ENCODE data around the gene UNC93B1. TPM values are rescaled to one million over a fixed set of nuclear protein-coding genes. Genes with fewer than 3 reads are reported as not detected.

The UNC93B1 gene
- total RNA-seq, 1 donor from 2014 or later, result 74.7 TPM

- Histone ChIP-seq H3K9me3 (no peaks in the 10 kb centered on the region), H3K4me1 (peaks cover 3 to 14% of the 10 kb centered on the region in 2 donors), H3K4me3 (no peak overlapping the region), H3K27ac (peak overlapping the region in 1 of 2 donors; percentile 20), H3K36me3 (peaks cover 38 to 53% of the 10 kb centered on the region in 2 donors), H3K27me3 (no peaks in the 10 kb centered on the region)
- intact Hi-C loops (cut with DNase I), result no loop called here
- TF ChIP-seq, protein P1, sequence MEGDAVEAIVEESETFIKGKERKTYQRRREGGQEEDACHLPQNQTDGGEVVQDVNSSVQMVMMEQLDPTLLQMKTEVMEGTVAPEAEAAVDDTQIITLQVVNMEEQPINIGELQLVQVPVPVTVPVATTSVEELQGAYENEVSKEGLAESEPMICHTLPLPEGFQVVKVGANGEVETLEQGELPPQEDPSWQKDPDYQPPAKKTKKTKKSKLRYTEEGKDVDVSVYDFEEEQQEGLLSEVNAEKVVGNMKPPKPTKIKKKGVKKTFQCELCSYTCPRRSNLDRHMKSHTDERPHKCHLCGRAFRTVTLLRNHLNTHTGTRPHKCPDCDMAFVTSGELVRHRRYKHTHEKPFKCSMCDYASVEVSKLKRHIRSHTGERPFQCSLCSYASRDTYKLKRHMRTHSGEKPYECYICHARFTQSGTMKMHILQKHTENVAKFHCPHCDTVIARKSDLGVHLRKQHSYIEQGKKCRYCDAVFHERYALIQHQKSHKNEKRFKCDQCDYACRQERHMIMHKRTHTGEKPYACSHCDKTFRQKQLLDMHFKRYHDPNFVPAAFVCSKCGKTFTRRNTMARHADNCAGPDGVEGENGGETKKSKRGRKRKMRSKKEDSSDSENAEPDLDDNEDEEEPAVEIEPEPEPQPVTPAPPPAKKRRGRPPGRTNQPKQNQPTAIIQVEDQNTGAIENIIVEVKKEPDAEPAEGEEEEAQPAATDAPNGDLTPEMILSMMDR (IDR thresholded peaks at IDR 0.05), result no peak
- DNase-seq (ENCODE audit: low spot score in 2 of 2), result no peak
Observed at GRCh38 chr11:68043349-68044144, 39.6 kb upstream of the UNC93B1 start.

GRCh38 chr11:68043029-68043348 is 39.1 kb upstream of the UNC93B1 start:
- H3K27ac ChIP-seq, result peak overlapping the region in 1 of 2 donors; percentile 20
- intact Hi-C loops (cut with DNase I), result no loop called here
- H3K27me3 ChIP-seq, result no peaks in the 10 kb centered on the region
- H3K36me3 ChIP-seq, result peaks cover 33 to 47% of the 10 kb centered on the region in 2 donors
- TF ChIP-seq, protein P1 (IDR thresholded peaks at IDR 0.05), result no peak
- no peaks in the 10 kb centered on the region for H3K9me3 ChIP-seq
- no peak overlapping the region for H3K4me3 ChIP-seq
- DNase-seq (ENCODE audit: low spot score in 2 of 2), result no peak
- peaks cover 8 to 20% of the 10 kb centered on the region in 2 donors for H3K4me1 ChIP-seq

GRCh38 chr11:68042219-68043028 is 38.5 kb upstream of the UNC93B1 start:
- Histone ChIP-seq H3K4me3 (no peak overlapping the region), H3K9me3 (no peaks in the 10 kb centered on the region), H3K4me1 (peaks cover 14 to 25% of the 10 kb centered on the region in 2 donors), H3K27ac (peak overlapping the region; percentile 20 to 90), H3K27me3 (no peaks in the 10 kb centered on the region), H3K36me3 (peaks cover 29 to 44% of the 10 kb centered on the region in 2 donors)
- TF ChIP-seq, protein P1 (IDR thresholded peaks at IDR 0.05), result no peak
- DNase-seq (ENCODE audit: low spot score in 2 of 2), result no peak
- intact Hi-C loops (cut with DNase I), result no loop called here

GRCh38 chr11:68041617-68042218 is 37.8 kb upstream of the UNC93B1 start:
- H3K36me3 ChIP-seq, result peaks cover 29 to 42% of the 10 kb centered on the region in 2 donors
- no peak overlapping the region for H3K4me3 ChIP-seq
- intact Hi-C loops (cut with DNase I), result loop anchor here (2.0 kb wide), 1 partner anchor 37 kb away; the partner anchor contains the start of gene UNC93B1
- no peaks in the 10 kb centered on the region for H3K27me3 ChIP-seq
- H3K4me1 ChIP-seq, result peaks cover 14 to 30% of the 10 kb centered on the region in 2 donors
- no peaks in the 10 kb centered on the region for H3K9me3 ChIP-seq
- TF ChIP-seq, protein P1 (IDR thresholded peaks at IDR 0.05), result no peak
- DNase-seq (ENCODE audit: low spot score in 2 of 2), result no peak
- peak overlapping the region; percentile 90 to 91 for H3K27ac ChIP-seq

- H3K9me3 ChIP-seq, result no peaks in the 10 kb centered on the region
- DNase-seq (ENCODE audit: low spot score in 2 of 2), result no peak
- peak overlapping the region; percentile 90 to 91 for H3K27ac ChIP-seq
- H3K27me3 ChIP-seq, result no peaks in the 10 kb centered on the region
- TF ChIP-seq, protein P1 (IDR thresholded peaks at IDR 0.05), result no peak
- H3K4me3 ChIP-seq, result peak overlapping the region; percentile 63 to 78
- intact Hi-C loops (cut with DNase I), result loop anchor here (2.0 kb wide), 1 partner anchor 36 kb away; the partner anchor contains the start of gene UNC93B1
- peaks cover 28 to 44% of the 10 kb centered on the region in 2 donors for H3K36me3 ChIP-seq
- peaks cover 14 to 30% of the 10 kb centered on the region in 2 donors for H3K4me1 ChIP-seq
Observed at GRCh38 chr11:68040957-68041591, 37.2 kb upstream of the UNC93B1 start.
